Liver (tissue), 9 donors: ENCODE data around the gene GRIN1. TPM values are rescaled to one million over a fixed set of nuclear protein-coding genes. Genes with fewer than 3 reads are reported as not detected.

ENCODE experiments used
- DNase-seq: peaks from one replicate; pipeline ENCODE4 v3.0.0-alpha.2; 2017; ENCODE audit warnings: low spot score
- H3K27ac ChIP-seq, 2 donors: one replicate each; pipeline ENCODE4 v1.7.0; 2013; ENCODE audit warnings: inconsistent platforms in 2 of 2, low read length in 2 of 2, control low read depth in 1 of 2, low read depth in 1 of 2, mild to moderate bottlenecking in 1 of 2
- H3K27me3 ChIP-seq, 4 donors: one replicate each; pipeline versions ENCODE4 v1.6.1 to v1.7.0; 2013; ENCODE audit warnings: low read length in 3 of 4, inconsistent platforms in 1 of 4, mild to moderate bottlenecking in 1 of 4, moderate library complexity in 1 of 4; ENCODE audit not compliant: control insufficient read depth in 4 of 4, insufficient read depth in 4 of 4
- H3K36me3 ChIP-seq, 4 donors: one replicate each; pipeline versions ENCODE4 v1.6.1 to v1.7.0; 2013; ENCODE audit warnings: low read length in 3 of 4, mild to moderate bottlenecking in 3 of 4, low read depth in 1 of 4, moderate library complexity in 1 of 4; ENCODE audit not compliant: control insufficient read depth in 4 of 4, insufficient read depth in 3 of 4
- H3K4me1 ChIP-seq, 4 donors: one replicate each; pipeline versions ENCODE4 v1.6.1 to v1.7.0; 2013; ENCODE audit warnings: low read length in 3 of 4, mild to moderate bottlenecking in 3 of 4, moderate library complexity in 1 of 4; ENCODE audit not compliant: control insufficient read depth in 4 of 4, insufficient read depth in 4 of 4
- H3K4me3 ChIP-seq, 3 donors: one replicate each; pipeline versions ENCODE4 v1.6.1 to v1.7.0; 2013; ENCODE audit warnings: low read length in 3 of 3, control low read depth in 1 of 3, low read depth in 1 of 3, mild to moderate bottlenecking in 1 of 3
- H3K9ac ChIP-seq, 2 donors: one replicate each; pipeline ENCODE4 v1.7.0; 2013; ENCODE audit warnings: low read length in 2 of 2, mild to moderate bottlenecking in 2 of 2, moderate library complexity in 2 of 2, control low read depth in 1 of 2, low read depth in 1 of 2
- H3K9me3 ChIP-seq, 4 donors: one replicate each; pipeline versions ENCODE4 v1.6.1 to v1.7.0; 2013; ENCODE audit warnings: low read length in 3 of 4; ENCODE audit not compliant: control insufficient read depth in 4 of 4
- CTCF ChIP-seq: fragments of 150-350 bp; IDR thresholded peaks from 2 replicates; pipeline ENCODE4 v1.5.1; 2017; ENCODE audit warnings: improper control_type of control experiment, low read depth, low read length; ENCODE audit not compliant: missing input control
- FOXA1 ChIP-seq: IDR thresholded peaks from 2 replicates; pipeline ENCODE4 v1.6.1; 2016; ENCODE audit warnings: antibody characterized with exemption
- FOXA2 ChIP-seq: IDR thresholded peaks from 2 replicates; pipeline ENCODE4 v1.6.1; 2016; ENCODE audit warnings: antibody characterized with exemption
- GABPA ChIP-seq, 2 donors: IDR thresholded peaks in 1 of 2; conservative IDR thresholded peaks in 1 of 2; 2 replicates each; pipeline ENCODE4 v1.6.1; 2016; ENCODE audit warnings: antibody characterized with exemption in 2 of 2, mild to moderate bottlenecking in 1 of 2, moderate library complexity in 1 of 2
- HNF4G ChIP-seq: IDR thresholded peaks from 2 replicates; pipeline ENCODE4 v1.6.1; 2016; ENCODE audit warnings: antibody characterized with exemption
- JUND ChIP-seq, 2 donors: IDR thresholded peaks; 2 replicates each; pipeline ENCODE4 v1.6.1; 2016; ENCODE audit warnings: antibody characterized with exemption in 2 of 2
- MAX ChIP-seq: IDR thresholded peaks from 2 replicates; pipeline ENCODE4 v1.6.1; 2016; ENCODE audit warnings: antibody characterized with exemption
- NR2F2 ChIP-seq: IDR thresholded peaks from 2 replicates; pipeline ENCODE4 v1.6.1; 2016; ENCODE audit warnings: antibody characterized with exemption
- RAD21 ChIP-seq, 2 donors: IDR thresholded peaks; 2 replicates each; pipeline ENCODE4 v1.6.1; 2016; ENCODE audit warnings: antibody characterized with exemption in 2 of 2, mild to moderate bottlenecking in 2 of 2
- SP1 ChIP-seq: IDR thresholded peaks from 2 replicates; pipeline ENCODE4 v1.6.1; 2018; ENCODE audit warnings: antibody characterized with exemption, mild to moderate bottlenecking
- ZBTB33 ChIP-seq: IDR thresholded peaks from 2 replicates; pipeline ENCODE4 v1.6.1; 2016; ENCODE audit warnings: antibody characterized with exemption
- WGBS: extraction: QIAGEN DNeasy Blood & Tissue Kit; methylation state at CpG from one replicate; pipeline ENCODE4 v1.1.7; 2013; 5-methylcytosine and 5-hydroxymethylcytosine counted together
- polyA plus RNA-seq, 2 donors: library from polyadenylated mRNA; stranded (reverse) in 1 of 2; unstranded in 1 of 2; fragments of 200-250 nt in 1 of 2; fragments of >200 nt in 1 of 2; fragmentation: Nextera tagmentation in 1 of 2; extraction: Ambion mirVana in 1 of 2; gene quantifications; one replicate each; pipeline versions ENCODE4 v1.2.1 to v1.2.3, GENCODE V29; 2013 to 2015
- total RNA-seq, 2 donors: library from RNA; depleted of rRNA; stranded (reverse); fragments of >200 nt; gene quantifications; one replicate each; pipeline ENCODE4 v1.2.3, GENCODE V29; 2014
- TF ChIP-seq, protein P1 (sequence below): IDR thresholded peaks from 2 replicates; pipeline ENCODE4 v1.6.1; 2016; ENCODE audit warnings: antibody characterized with exemption
- donor health status: healthy.
- donor health status: healthy.
- donor health status: healthy.
- donor health status: healthy.
- donor health status: healthy.

Gene GRIN1
- total and polyA plus RNA-seq, 4 donors, result 0.05 TPM; not detected in 3

GRCh38 chr9:137216188-137216965 is 77.4 kb downstream of the GRIN1 start:
- whole genome bisulfite sequencing, result 95% methylated on average over 30 of the region's 30 CpGs
- peaks cover 0 to 12% (median 5%) of the 10 kb centered on the region in 4 donors for H3K4me1 ChIP-seq
- H3K4me3 ChIP-seq, result no peak overlapping the region
- H3K9me3 ChIP-seq, result no peaks in the 10 kb centered on the region
- H3K27me3 ChIP-seq, result no peaks in the 10 kb centered on the region
- TF ChIP-seq, protein P1, sequence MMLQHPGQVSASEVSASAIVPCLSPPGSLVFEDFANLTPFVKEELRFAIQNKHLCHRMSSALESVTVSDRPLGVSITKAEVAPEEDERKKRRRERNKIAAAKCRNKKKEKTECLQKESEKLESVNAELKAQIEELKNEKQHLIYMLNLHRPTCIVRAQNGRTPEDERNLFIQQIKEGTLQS, result no peak
- TF ChIP-seq CTCF (no peak), FOXA1 (no peak), JUND (IDR thresholded peaks at IDR 0.05) (no peak), RAD21 (IDR thresholded peaks at IDR 0.05) (no peak), NR2F2 (no peak), MAX (no peak), HNF4G (no peak), FOXA2 (no peak), GABPA (IDR thresholded peaks at IDR 0.05 in 1 of 2, conservative IDR thresholded peaks at IDR 0.05 in 1 of 2) (no peak), SP1 (no peak), ZBTB33 (no peak)
- H3K36me3 ChIP-seq, result peaks cover 0 to 5% (median under 1%) of the 10 kb centered on the region in 4 donors
- DNase-seq, result no peak
- no peak overlapping the region for H3K9ac ChIP-seq
- H3K27ac ChIP-seq, result no peak overlapping the region

- H3K4me1 ChIP-seq, result peaks cover 2 to 17% (median 7%) of the 10 kb centered on the region in 4 donors
Observed at GRCh38 chr9:137217276-137218211, 78.6 kb downstream of the GRIN1 start.

More at GRCh38 chr9:137217276-137218211, 78.6 kb downstream of the GRIN1 start:
- Histone ChIP-seq H3K36me3 (peaks cover 0 to 5% (median under 1%) of the 10 kb centered on the region in 4 donors), H3K9me3 (no peaks in the 10 kb centered on the region), H3K27ac (no peak overlapping the region), H3K4me3 (no peak overlapping the region), H3K27me3 (no peaks in the 10 kb centered on the region), H3K9ac (no peak overlapping the region)
- no peak for DNase-seq
- WGBS, result 72% methylated on average over 36 of the region's 36 CpGs
- TF ChIP-seq RAD21 (IDR thresholded peaks at IDR 0.05) (no peak), CTCF (no peak), FOXA2 (no peak), JUND (IDR thresholded peaks at IDR 0.05) (no peak)
